Left lobe of liver (tissue), 2 donors: ENCODE measurements around the gene UBE2M. TPM values are rescaled to one million over a fixed set of nuclear protein-coding genes. Genes with fewer than 3 reads are reported as not detected.
A peak's percentile ranks its signal among the peaks of the same experiment; 100 is the strongest.
"Not testable (repeated sequence)": the region's sequence is repeated elsewhere in the genome, so short reads cannot be mapped to it uniquely, and the experiment has no call there.

Experiments
- ATAC-seq: fragments of 200-7000 bp; cut with Tn5 transposase; one replicate; pipeline ENCODE4 v1.9.1; 2020; ENCODE audit warnings: mild to moderate bottlenecking, moderate library complexity
- DNase-seq: peaks from one replicate; pipeline ENCODE4 v3.0.0-alpha.2; 2020; ENCODE audit warnings: low spot score
- total RNA-seq: library from RNA; stranded (reverse); gene quantifications from one replicate; pipeline ENCODE4 v1.2.1, GENCODE V29; 2021
- donor health status: DM: no; HTN: no; CAD: no; lungs with moderate emphysema.
- donor health status: DM: no; HTN: yes; CAD: no.

Gene UBE2M
- total RNA-seq, result 20.5 TPM

- peak; percentile 72 for DNase-seq
- ATAC-seq, result no peak
These were observed at the start of gene UBE2M for GRCh38 chr19:58558066-58558622. Gene UBE2M, minus strand, starts transcription at chr19:58558611. Its CDS starts 230 bp downstream, at chr19:58558381.

- not testable (repeated sequence) for ATAC-seq
- peak; percentile 43 for DNase-seq
These were observed 48.8 kb upstream of the UBE2M start for GRCh38 chr19:58607213-58607612.

GRCh38 chr19:58606251-58606896 is 48.0 kb upstream of the UBE2M start:
- not testable (repeated sequence) for ATAC-seq, DNase-seq

GRCh38 chr19:58586133-58586765 is 27.8 kb upstream of the UBE2M start:
- ATAC-seq (no peak), DNase-seq (no peak)

- DNase-seq (no peak), ATAC-seq (no peak)
These were observed 27.2 kb upstream of the UBE2M start for GRCh38 chr19:58585442-58586132.

- ATAC-seq, result no peak
- no peak for DNase-seq
These were observed 26.4 kb upstream of the UBE2M start for GRCh38 chr19:58584498-58585441.

GRCh38 chr19:58582985-58583384 is 24.6 kb upstream of the UBE2M start:
- ATAC-seq (no peak), DNase-seq (no peak)

- peak; percentile 80 for ATAC-seq
- DNase-seq, result peak; percentile 67
These were observed 23.1 kb upstream of the UBE2M start for GRCh38 chr19:58581227-58582141.

- no peak for ATAC-seq
- no peak for DNase-seq
These were observed 21.2 kb upstream of the UBE2M start for GRCh38 chr19:58579473-58580142.

GRCh38 chr19:58578012-58578925 is 19.9 kb upstream of the UBE2M start:
- ATAC-seq (no peak), DNase-seq (peak; percentile 44)

- DNase-seq, ATAC-seq: not testable (repeated sequence)
These were observed 19.2 kb upstream of the UBE2M start for GRCh38 chr19:58577581-58577980.

GRCh38 chr19:58575183-58576041 is 17.0 kb upstream of the UBE2M start:
- peak; percentile 72 for ATAC-seq

GRCh38 chr19:58573658-58574164 is 15.3 kb upstream of the UBE2M start:
- DNase-seq (no peak), ATAC-seq (no peak)

More at GRCh38 chr19:58575183-58576041, 17.0 kb upstream of the UBE2M start:
- DNase-seq, result peak; percentile 92

- peak; percentile 99 for DNase-seq
- ATAC-seq, result peak; percentile 75
These were observed 14.6 kb upstream of the UBE2M start, which contains the start of gene MZF1 for GRCh38 chr19:58572818-58573657. Gene MZF1, minus strand, starts transcription at chr19:58573335. Its CDS starts 1,946 bp downstream, at chr19:58571389.

GRCh38 chr19:58572026-58572817 is 13.8 kb upstream of the UBE2M start:
- no peak for DNase-seq
- no peak for ATAC-seq
